OCI-LY7 (cell line): ENCODE measurements around the gene TTC7B.

ENCODE experiments used
- CTCF ChIP-seq: fragments of 200-600 bp; sonication (generic); conservative IDR thresholded peaks from 2 replicates; pipeline ENCODE4 v1.5.1; 2014; ENCODE audit warnings: mild to moderate bottlenecking, antibody characterized with exemption, low read length, moderate library complexity, mixed read lengths
- EZH2phosphoT487 ChIP-seq: fragments of 200-600 bp; sonication (generic); IDR thresholded peaks from 2 replicates; pipeline ENCODE4 v1.6.1; 2018; ENCODE audit warnings: low read depth, borderline replicate concordance, mild to moderate bottlenecking, mixed run types, antibody characterized with exemption, low read length, moderate library complexity, mixed read lengths

DNA sequence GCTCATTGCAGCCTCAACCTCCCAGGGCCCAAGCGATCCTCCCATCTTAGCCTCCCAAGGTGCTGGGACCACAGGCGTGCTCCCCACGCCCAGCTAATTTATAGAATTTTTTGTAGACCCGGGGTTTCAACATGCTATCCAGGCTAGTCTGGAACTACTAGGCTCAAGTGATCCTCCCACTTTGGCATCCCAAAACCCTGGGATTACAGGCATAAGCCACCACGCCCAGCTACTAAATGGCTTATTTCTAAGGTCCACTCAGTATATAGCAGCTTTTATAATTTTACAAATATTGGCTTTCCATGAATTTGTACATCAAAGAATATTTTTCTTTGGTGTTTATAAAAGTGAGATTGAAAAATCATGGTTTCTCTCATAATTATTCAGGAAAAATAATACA lies 167.8 kb downstream of the TTC7B start:
- TF ChIP-seq CTCF = no peak
- TF ChIP-seq EZH2phosphoT487 = no peak
